ENCODE data around the gene ZNF488.

The ZNF488 gene

DNA sequence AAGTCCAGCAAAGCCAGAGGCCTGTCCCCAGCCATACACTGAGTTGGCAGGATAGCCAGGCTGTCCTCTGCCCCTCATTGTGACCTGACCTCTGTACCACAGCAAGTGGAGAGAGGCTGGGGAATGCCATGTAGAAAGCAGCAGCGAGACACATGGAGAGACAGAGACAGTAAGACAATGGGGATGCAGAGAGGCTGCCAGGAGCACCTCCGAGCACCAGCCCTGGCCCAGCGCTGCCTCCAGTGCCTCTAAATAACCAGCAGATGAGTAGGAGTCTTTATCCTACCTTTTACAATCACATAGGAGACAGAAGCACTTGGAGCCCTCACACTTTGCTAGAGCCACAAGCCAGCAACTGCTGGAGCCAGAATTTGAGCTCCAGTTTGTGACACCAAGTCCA lies 53.7 kb downstream of the ZNF488 start:
- DNase-seq (ENCODE audit: low read depth, low spot score): no peak

DNA sequence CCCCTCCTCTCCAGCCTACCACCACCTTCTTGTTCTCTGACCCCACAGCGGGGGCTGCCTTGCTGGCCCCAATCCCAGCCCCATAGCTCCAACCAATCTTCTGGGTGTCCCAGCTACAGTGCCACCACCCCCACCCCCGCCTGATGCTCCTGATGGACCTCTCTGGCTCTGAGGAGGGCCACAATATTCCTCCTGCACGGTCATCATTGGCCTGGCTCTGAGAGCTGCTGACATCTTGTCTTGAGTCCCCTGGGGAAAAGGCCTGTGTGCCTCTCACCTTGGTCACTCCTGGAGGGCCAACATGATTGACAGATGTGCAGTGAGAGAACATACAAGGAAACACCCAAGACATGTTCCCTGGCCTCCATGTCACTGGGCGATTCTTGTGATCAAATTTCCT lies 54.2 kb downstream of the ZNF488 start:
- no peak for DNase-seq (ENCODE audit: low read depth, low spot score)

DNA sequence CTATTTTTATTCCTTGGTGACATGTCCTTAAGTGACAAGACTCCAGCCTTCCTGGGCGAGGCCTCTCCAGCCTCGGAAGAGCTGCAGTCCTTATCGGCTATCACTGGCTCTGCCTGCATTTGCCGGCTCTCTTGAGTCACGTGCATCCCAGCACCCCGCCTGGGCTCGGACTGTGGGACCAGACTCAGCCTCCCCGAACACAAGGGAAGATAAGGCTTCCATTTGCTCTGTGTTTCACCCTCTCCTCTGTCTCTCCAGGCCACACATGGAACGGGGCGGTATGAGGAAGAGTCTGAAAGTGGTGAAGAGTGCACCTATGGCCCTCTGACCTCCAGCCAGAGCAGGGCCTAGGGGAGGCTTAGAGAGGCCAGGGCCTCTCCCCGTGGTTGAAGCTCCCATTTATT lies 57.2 kb downstream of the ZNF488 start:
- no peak for DNase-seq (ENCODE audit: low read depth, low spot score)

DNA sequence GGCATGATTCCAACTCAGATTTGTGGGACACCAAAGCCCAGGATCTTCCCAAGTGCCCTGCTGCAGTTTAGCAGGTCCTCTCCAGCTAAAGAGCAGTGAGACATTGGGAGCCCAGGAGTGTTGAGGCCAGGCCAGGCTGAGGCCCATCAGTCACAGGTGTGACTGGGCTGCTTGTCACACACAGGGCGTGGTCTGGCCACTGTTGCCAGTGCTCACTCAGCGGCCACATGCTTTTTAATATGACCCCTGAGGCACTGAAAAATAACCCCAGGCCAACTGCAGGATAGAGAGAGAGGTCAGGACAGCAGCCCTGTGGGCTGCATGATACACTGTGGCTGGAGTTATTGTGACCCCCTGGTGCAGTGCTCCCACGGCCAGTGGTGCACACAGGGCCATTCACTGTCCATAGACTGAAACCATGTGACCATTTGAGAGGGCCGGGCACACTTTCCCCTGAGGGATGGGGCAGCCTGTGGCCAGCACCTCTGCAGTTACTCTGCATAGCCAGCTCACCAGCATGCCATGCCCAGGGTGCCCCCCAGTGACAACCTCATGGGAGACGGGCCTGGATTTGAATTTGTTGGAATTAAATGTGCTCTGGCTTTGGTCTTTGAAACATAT lies 57.7 kb downstream of the ZNF488 start:
- no peak for DNase-seq (ENCODE audit: low read depth, low spot score)

DNA sequence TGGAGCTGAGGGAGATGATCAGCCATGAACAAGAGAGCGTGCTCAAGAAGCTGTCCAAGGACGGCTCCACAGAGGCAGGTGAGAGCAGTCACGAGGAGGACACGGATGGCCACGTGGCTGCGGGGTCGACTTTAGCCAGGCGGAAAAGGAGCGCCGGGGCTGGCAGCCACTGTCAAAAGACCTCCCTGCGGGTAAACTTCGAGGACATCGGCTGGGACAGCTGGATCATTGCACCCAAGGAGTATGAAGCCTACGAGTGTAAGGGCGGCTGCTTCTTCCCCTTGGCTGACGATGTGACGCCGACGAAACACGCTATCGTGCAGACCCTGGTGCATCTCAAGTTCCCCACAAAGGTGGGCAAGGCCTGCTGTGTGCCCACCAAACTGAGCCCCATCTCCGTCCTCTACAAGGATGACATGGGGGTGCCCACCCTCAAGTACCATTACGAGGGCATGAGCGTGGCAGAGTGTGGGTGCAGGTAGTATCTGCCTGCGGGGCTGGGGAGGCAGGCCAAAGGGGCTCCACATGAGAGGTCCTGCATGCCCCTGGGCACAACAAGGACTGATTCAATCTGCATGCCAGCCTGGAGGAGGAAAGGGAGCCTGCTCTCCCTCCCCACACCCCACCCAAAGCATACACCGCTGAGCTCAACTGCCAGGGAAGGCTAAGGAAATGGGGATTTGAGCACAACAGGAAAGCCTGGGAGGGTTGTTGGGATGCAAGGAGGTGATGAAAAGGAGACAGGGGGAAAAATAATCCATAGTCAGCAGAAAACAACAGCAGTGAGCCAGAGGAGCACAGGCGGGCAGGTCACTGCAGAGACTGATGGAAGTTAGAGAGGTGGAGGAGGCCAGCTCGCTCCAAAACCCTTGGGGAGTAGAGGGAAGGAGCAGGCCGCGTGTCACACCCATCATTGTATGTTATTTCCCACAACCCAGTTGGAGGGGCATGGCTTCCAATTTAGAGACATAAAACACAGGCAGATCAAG lies 58.5 kb downstream of the ZNF488 start:
- DNase-seq (ENCODE audit: low read depth, low spot score): no peak

DNA sequence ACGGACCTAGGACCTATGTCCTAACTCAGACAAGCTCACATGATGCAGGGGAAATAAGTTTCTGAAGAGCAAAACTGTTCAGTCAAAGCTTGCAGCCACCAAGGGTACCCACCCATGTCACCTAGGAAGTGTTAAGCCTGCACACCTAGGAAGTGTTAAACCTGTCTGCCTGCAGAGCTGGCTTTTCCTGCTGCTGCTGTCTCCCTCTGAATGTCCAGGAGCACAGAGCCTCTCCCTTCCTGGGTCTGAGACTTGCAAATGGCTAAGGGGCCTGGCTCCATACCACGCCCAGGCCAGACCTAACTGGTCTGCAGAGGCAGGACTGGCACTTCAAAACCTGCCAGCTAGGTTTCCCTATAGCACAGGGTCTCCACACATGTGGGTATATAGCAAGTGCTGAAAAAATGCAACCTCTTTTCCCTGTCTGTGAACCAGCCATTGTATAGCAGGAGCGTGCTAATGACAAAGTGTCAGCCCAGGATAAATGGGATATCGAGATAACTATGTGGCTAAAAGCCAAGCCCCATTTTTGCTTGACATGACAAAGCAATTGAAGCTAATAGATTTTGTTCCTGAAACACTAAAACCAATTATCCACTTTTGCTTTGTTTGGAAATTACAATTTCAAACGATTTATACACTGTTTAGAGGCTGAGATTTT lies 60.3 kb downstream of the ZNF488 start:
- DNase-seq (ENCODE audit: low read depth, low spot score): no peak

DNA sequence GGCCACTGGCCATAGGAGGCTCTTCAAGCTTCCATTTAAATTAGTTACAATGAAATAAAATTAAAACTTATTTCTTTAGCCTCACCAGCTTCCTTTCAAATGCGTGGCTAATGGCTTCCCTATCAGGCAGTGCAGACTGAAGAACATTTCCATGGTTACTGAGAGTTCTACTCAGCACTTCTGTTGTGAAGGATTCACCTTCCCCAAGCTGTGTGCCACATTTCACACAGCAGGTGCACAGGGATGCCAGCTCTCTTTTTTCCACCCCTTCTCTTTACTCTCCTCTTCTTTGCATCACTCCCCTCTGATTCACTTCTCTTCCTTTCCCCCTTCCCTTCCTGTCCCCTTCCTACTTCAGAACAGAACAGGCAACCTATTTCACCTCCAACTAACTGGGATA lies 61.0 kb downstream of the ZNF488 start:
- no peak for DNase-seq (ENCODE audit: low read depth, low spot score)

DNA sequence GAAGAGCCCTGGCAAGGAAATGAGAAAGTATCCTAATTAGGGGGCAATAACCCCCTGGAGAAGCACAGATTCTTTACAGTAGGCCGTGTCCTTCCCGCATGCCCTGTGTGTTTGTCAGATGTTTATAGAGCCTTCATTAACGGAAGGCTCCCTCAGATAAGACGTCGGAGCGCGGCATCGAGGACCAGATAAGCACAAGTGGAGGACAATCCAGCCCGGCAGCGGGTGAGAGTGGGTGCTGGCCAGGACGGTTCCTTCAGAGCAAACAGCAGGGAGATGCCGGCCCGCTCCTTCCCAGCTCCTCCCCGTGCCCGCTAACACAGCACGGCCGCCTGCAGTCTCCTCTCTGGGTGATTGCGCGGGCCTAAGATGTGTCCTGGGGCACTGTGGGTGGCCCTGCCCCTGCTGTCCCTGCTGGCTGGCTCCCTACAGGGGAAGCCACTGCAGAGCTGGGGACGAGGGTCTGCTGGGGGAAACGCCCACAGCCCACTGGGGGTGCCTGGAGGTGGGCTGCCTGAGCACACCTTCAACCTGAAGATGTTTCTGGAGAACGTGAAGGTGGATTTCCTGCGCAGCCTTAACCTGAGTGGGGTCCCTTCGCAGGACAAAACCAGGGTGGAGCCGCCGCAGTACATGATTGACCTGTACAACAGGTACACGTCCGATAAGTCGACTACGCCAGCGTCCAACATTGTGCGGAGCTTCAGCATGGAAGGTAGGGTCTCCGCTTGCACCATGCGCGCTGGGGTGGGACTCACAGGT lies 61.6 kb downstream of the ZNF488 start, which contains the start of gene GDF2:
GDF2 (plus strand) TSS at position 155 of the 762 bp plus-strand sequence; CDS start at position 370, 215 bp downstream.
- DNase-seq (ENCODE audit: low read depth, low spot score): no peak

DNA sequence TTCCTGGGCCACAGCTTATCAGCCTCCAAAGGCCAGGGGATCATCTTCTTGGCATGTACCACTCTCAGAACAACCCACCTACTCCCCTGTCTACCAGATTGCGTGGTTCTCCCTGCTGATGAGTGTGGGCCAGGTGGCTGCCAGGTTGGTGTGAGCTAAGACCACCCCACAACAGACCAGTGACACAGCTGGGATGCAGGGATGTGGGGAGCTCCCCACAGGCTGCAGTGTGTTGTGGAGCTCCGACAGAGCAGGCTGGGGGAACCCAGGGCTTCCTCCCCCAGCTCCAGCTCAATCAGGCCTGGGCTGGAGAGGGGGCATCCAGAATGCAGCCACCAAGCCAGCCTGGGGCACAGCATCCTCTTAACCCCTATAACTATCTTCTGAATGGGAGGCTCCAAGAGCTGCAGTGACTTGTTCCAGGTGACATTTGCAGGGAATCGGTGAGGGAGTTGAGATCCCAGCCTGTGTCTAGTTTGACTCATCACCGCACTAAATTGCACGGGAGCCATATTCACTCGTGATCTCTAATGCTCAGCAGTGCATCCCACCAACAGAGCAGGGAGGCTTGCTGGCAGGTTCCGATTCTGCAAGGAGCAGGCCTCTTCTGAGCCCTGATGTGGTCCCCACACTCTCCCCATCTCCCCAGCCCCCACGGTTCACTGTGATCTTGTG lies 62.4 kb downstream of the ZNF488 start:
- no peak for DNase-seq (ENCODE audit: low read depth, low spot score)

DNA sequence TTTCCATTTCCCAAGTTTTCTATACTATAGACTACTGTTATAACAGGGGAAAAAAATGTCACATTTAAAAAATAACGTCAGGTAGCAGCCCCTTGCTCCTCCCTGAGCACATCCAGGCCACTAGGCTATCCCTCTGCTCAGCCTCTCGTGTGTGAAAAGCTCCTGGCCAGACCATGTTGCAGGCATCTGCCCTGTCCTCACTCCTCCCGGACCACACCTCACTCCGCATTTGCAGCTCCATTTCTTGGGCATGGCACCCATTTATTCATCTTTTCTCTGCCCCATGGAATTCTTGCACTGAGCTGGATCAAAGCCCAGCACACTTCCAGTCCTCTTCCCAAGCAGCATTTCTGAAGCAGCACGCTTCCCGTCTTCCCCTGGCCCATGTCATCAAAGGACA lies 63.3 kb downstream of the ZNF488 start:
- DNase-seq (ENCODE audit: low read depth, low spot score): no peak

DNA sequence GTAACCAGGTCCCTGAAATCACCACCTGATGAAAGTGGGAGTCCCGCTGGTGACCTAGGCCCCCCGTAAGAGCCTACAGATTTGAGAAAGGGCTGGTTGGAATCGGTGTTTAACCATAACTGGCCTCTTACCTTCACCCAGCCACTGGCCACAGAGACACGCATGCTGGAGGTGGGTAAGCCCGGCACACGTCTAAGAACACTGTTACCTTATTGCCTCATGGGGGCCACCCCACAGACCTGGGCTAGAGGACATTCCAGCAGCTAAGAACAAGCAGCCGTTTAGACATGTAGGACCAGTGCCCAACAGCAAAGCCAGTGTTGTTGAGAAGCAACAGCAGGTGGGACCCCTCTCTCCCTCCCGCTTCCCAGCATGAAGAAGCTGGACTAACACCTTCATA lies 64.3 kb downstream of the ZNF488 start:
- DNase-seq (ENCODE audit: low read depth, low spot score): no peak

DNA sequence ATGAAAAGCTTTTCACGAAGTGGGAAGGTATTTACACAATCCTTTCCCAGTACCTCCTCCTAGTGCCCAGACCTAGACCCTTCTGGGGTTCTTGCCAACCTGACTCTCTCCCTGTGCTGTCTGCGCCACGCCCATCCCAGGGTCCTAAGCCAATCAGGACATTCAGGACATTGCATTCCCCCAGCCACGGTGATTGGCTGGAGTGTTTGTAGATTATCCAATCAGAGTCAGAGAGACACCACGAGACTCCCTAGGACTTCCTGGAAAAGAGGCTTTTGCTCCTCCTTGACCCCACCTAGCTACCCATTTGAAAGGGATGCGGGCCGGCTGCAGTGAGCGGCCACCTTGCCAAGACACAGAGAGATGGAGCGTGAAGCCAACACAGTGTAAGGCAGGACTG lies 65.4 kb downstream of the ZNF488 start:
- DNase-seq (ENCODE audit: low read depth, low spot score): no peak

DNA sequence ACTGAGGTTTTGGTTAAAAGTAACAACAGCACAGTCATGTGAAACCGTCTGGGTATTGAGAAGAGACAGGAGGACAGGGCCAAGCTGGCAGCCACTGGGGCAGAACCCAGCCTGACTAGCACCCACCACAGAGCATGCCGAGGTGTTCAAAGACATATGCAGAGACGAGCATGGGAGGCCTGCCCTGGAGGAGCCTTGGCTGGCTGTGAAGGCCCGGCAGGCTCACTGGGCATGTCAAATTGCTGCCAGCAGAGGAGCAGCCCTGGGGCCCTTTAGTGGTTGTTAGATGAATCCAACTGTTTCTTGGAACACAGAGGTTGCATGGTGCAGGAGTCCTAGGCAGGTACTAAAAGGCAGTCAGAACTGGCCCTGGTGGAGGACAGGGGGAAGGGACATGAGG lies 66.8 kb downstream of the ZNF488 start:
- no peak for DNase-seq (ENCODE audit: low read depth, low spot score)

DNA sequence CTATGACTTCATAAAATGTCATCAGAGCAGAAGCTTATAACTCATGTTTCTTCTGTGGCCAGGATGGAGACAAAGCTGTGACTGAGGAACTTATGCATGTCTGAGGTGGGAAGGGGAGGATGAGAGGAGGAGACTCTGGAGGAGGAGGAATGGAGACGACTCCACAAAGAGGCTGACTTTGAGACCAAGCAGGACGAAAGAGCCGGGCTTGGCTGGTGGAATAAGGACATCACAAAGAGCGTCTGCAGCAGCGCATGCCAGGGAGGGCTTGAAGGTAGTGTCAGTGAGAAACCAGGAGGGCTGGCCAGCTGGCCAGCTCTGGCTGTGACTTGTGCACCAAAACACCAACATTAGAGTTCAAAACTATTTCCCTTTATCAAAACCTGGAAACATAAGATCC lies 68.0 kb downstream of the ZNF488 start:
- no peak for DNase-seq (ENCODE audit: low read depth, low spot score)
